GM18909 (cell line): ENCODE data around the gene MYO3A.

Experiments used
- ATAC-seq: cut with Tn5 transposase; IDR thresholded peaks from one replicate; pipeline ENCODE4 v1.9.1; 2021; ENCODE audit warnings: mild to moderate bottlenecking; ENCODE audit not compliant: unreplicated experiment, poor library complexity

MYO3A gene, protein sequence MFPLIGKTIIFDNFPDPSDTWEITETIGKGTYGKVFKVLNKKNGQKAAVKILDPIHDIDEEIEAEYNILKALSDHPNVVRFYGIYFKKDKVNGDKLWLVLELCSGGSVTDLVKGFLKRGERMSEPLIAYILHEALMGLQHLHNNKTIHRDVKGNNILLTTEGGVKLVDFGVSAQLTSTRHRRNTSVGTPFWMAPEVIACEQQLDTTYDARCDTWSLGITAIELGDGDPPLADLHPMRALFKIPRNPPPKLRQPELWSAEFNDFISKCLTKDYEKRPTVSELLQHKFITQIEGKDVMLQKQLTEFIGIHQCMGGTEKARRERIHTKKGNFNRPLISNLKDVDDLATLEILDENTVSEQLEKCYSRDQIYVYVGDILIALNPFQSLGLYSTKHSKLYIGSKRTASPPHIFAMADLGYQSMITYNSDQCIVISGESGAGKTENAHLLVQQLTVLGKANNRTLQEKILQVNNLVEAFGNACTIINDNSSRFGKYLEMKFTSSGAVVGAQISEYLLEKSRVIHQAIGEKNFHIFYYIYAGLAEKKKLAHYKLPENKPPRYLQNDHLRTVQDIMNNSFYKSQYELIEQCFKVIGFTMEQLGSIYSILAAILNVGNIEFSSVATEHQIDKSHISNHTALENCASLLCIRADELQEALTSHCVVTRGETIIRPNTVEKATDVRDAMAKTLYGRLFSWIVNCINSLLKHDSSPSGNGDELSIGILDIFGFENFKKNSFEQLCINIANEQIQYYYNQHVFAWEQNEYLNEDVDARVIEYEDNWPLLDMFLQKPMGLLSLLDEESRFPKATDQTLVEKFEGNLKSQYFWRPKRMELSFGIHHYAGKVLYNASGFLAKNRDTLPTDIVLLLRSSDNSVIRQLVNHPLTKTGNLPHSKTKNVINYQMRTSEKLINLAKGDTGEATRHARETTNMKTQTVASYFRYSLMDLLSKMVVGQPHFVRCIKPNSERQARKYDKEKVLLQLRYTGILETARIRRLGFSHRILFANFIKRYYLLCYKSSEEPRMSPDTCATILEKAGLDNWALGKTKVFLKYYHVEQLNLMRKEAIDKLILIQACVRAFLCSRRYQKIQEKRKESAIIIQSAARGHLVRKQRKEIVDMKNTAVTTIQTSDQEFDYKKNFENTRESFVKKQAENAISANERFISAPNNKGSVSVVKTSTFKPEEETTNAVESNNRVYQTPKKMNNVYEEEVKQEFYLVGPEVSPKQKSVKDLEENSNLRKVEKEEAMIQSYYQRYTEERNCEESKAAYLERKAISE (N-terminal part only)

DNA sequence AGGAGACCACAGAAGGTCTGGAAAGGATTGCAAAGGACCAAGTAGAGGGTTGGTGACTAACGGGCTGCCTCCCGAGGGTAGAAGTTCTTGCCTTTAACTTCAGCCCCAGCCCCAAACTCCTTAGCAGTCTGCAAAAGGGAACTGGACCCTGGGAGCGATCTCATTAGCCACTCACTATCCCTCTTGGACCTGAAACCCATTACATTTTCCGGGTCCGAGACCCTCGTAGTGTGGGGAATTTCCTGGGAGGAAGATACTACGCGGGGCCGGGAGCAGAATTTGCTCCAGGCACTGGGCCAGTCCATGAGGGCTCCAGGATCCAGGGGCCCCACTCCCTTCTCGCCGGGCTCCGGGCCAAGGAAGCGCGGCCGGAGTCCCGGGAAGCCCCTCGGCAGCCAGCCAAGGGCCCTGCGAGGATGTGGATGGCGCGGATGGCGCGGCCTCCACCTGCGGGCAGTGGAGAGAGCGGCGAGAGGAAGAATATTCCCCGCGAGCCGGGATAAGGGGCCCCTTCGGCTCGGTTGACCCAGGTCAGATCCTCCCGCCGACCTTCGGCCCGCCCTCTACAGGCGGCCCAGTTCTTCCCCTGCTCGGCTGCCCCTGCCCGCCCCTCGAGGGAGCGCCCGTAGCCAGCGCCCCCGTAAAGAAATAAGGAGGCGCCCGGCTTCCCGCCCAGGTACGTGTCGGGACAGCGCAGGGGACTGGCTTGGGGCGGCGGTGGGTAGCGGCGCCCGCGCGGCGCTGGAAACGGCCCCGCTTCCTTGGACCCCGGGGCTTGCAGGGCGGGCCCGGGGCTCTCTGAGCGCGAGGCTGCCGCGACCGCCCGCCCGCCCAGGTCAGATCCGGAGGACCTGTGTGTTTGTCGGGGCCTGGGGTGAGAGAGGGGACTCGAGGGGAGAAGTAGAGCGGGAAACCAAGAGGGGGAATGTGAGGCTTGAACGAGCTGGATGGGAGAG lies at the start of gene MYO3A:
Gene MYO3A, plus strand, starts transcription at position 577 of the 956 bp plus-strand sequence. CDS start 17,882 bp downstream, outside the sequence.
- ATAC-seq: no peak

DNA sequence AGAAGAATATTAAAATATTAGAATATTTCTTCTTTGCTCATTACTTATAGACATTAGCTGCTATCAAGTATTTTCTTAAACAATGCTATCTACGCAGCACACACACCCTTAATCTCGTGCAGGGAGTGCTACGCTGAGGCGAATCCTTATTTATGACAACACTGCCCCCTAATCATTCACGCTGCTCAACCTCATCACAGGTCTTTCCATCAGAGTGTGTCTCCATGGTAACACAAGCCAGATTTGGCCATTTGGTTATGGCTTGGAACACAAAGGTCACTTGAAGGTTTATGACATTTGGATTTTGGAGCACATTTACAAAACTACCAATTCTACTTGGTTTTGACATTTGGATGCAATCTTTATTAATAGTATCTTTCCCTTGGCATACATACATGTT lies 45.4 kb upstream of the MYO3A start:
- no peak for ATAC-seq

DNA sequence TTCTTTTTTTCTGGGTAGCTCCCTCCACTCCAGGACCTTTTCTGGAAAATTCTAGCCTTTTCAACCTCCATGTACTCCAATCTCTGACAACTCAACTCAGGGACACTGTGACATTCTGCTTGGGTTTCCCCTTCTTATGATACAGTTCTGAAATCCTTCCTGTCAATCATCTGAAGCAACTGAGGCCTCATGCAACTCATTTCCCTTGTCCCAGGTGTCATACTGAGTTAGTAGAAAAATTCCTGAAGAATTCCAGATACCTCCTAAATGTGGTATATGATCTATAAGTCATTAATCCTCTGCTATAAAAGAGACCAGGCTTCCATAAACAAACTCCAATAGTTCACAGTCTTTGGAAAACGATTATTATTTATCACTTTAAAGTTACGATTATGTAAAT lies 43.0 kb upstream of the MYO3A start:
- ATAC-seq: no peak

DNA sequence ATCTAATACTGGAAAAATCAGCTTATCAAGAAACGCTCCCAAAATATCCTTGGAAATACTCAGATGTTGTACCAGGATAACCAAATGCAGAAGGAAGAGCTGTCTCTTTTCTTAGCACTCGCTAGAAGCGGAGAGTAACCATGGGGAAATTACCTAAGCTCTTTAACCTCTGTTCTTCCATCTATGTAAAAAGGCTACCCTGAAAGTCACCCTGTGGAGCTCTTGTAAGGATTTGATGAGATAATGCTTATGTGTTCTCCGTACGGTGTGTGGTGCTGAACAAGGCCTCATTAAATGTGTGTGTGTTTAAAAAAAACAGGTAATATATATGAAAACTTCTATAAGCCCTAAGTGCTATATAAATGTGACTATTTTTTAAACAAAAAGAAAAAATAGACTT lies 38.2 kb upstream of the MYO3A start:
- ATAC-seq: no peak

DNA sequence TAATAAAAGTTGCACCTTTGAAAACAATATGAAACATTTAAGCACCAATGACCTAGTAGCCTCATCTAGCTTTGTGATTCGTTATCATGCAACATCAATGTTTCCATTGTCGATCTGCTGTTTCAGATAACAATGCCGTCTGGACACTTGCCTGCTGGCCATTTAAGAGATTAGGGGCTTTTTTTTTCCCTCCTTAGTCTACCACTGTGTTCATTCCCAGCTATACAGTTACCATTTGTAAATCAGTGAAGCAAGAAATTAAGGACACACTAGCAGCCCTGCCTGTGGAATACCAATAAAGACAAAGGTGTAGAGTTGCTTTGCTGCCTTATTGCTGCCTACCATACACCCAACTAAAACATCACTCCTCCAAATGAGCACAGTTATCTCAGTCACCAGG lies 37.6 kb upstream of the MYO3A start:
- no peak for ATAC-seq

DNA sequence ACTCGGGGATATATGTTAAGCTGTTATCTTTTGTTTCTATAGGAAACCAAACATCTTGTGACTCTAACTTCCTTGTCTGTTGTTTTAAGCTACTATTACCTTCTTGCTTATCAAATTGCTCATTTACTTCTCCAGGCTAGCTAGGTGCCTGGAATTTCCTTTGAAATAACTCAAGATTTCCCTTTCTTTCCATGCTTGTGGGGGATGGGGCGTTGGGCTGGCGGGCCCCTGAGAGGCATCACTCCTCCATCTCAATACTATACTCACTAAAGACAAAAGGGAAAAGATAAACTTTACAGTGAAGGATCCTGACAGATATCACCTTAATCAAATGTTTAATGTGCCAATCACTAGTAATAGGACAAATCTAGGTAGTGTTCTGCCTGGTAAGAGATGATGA lies 34.7 kb upstream of the MYO3A start:
- no peak for ATAC-seq

DNA sequence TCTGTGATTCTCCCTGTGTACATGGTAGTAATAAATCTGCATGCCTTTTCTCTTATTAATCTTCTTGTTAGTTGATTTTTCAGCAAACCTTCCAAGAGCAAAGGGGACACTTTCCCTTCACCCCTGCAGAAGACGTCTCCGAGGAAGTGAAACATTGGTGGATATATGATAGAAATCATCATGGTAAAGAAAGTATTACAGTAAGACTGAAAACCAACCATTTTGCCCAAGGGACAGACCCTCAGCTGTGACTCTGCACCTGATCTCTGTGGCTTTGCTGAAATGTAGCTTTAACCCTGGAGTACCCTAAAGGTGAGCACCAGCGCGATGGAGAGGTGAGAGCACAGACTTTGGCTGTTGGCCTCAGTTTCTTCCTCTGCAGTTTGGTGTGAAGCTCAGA lies 32.8 kb upstream of the MYO3A start:
- peak; percentile 83 for ATAC-seq

DNA sequence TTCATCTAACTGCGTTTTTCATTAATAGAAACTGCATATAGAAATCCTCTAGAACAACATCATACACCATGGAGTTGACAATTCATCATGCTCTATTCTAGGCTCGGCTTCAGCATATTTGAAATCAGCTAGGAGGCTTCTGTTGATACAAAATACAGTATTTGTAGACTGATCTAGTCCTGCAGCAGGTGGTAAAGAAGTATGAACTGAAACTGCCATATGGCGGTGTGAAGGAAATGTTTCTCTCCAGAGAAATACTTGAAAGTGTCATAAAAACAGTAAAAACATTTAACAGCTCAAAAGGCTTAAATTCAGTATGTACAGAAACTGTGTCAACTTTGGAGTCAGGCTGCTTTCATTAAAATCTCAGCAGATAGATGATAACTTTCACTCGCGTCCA lies 32.0 kb upstream of the MYO3A start:
- ATAC-seq: peak; percentile 70

DNA sequence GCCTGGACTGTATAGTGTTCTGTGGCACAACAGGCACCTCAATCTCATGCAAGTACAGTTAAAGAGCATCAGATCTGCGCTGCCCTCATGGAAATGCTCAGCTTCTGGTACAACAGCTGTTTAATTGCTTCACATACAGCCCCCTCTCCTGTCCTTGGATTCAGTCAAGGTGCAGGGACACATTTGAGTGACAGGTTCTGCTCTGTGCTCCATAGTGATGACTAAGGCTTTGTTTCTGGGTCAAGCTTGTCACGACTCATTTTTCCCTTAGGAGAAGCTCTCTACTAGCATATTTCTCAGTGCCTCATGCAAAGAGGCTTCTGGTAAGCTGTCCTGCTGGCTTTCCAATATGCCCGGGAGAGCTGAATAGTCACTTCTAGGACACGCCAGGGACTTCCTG lies 26.8 kb upstream of the MYO3A start:
- ATAC-seq: no peak

DNA sequence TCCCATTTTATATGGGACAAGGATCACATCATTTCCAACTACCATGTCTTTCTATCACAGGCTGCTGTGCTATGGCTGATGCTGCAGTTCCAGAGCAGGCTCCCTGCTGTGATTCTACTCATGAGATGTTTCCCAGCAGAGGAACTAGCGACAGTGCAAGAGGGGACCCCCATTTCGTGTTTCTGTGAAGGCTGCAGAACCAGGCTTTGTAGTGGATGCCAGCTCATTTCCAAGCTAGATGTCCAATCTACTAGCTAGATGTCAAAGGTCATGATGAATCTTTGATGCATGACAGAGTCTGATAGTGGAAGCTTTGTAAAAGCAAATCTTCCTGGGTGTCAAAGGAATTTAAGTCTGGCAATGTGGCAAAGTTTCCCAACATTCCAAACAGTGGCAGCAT lies 21.2 kb upstream of the MYO3A start:
- ATAC-seq: no peak

DNA sequence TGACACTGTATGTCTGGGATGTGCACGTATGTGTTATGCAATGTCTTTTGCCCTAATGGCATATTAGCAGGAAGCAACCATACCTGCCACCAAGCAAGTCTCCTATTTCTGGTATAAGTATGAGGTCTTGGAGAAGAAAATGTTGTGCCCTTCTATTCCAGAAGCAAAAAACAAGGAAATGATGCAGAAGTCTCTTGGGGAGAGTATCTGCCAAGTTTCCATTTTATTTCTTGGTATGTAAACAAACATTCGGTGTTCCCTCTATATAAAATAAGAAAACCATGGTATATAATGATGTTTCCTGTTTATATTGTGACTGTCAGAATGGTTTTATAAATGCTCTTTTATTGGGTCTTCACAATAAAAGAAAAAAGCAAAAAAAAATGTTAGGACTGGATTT lies 19.3 kb upstream of the MYO3A start:
- ATAC-seq: no peak

DNA sequence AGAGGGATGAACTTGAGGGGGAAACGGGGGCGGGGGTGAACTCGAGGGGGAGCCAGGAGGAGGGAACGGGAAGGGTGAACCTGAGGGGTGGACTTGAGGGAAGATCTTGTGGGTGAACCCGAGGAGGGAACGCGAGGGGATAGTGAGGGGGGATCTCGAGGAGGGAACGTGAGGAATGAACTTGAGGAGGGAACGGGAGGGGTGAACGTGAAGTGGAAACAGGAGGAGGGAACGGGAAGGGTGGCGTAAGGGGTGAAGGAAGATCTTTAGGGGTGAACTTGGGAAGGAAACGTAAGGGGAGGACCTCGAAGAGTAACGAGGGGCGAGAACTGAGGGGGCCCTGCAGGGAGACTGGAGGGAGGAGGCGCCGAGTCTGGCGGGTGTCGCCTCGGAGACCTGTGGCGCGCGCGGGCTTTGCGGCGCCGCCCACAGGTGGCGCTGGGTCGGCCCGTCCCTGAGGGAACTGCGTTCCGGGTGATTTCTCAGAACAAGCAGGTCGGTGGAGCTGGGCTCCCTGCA lies 651 bp downstream of the MYO3A start:
- ATAC-seq: peak; percentile 83

DNA sequence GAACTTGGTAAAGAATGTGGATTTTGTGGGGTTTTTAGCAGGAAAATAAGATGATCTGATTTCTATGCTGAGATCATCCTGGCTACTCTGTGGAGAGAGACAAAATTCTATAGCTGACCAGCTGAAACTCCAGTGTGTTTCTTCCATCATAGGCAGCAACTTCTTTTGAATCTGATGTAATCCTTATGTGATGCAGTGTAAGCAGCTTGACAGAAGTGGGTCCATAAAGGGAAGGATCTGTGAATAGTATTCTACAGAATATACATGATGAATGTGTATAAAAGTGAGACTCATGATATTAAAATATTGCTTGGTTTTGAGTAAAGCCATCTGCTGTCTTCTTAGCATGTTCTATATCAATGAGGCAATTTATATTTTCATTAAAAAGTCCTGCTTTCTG lies 4.4 kb downstream of the MYO3A start:
- ATAC-seq: no peak

DNA sequence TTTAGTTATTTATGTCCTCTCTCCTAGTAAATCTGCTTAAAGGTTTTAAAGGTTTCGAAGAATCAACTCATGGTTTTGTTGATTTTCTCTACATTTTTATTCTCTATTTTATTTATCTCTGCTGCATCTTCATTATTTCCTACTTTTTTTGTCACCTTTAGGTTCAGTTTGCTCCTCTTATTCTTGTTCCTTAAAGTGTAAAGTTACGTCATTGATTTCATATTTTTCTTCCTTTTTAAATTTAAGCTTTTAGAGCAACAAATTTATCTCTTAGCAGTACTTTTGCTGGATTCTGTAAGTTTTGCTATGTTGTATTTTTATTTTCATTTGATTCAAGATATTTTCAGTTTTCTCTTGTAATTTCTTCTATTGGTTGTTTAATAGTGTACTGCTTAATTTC lies 10.7 kb downstream of the MYO3A start:
- no peak for ATAC-seq

DNA sequence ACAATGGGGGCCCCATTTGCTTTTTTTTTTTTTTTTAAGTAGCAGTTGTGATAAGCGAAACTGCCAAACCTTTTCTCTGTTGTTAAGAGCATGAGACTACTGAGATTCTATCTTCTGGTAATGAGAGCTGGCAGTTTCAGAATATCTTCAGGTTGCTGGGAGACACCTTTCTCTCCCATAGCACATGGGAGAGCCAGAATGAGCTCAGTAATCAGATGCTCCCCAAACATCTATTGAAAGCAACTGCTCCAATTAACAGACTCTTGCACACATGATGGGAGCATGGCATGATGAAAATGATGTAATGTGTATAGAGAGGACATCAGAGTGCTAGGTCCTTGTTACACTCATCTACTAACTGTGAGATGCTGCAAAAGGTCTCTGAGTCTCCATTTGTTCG lies 18.8 kb downstream of the MYO3A start:
- no peak for ATAC-seq

DNA sequence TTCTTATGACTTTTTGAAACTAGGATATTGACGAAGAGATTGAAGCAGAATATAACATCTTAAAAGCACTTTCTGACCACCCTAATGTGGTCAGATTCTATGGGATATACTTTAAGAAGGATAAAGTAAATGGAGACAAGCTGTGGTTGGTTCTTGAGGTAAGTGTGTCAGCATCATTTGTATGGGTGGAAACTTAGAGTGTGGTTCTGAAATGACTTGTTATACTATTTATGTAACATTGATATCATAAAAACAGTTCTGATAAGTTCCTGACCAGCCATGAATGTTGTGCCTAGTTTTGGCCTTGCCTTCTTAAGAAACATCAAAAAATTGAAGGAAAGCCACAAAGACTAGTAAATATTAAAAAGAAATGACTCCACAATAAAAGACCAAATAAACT lies 20.8 kb downstream of the MYO3A start:
- ATAC-seq: no peak

DNA sequence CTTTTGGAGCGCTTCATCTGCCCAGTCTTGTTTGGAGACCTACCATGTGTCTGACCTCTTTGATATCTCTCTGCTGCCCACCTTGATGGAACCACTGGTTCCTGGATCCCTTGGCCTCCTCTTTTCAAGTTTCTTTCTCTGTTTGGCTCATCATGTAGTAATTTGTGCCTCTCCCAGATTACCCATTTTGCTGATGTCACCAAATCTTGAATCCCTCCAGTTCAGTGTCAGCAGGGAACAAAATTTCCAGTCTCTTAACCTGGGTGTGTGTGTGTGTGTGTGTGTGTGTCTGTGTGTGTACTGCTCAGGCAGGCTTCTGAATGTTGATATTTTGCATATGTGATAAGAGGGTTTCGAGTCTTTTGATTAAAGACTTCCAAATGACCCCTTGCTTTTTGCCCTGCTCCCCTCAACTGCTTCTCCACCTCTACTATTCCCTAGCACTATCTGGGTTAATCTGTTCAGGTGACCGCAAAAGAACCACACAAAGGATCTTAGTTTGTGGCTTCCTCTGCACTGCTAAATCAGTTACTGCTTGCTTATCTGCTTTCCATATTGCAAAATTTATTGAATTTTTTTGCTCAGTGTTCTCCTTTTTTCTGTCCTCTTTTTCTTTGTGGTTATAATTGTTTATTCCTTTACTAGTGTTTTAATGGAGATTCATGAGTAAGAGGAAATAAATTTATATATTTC lies 25.7 kb downstream of the MYO3A start:
- ATAC-seq: no peak

DNA sequence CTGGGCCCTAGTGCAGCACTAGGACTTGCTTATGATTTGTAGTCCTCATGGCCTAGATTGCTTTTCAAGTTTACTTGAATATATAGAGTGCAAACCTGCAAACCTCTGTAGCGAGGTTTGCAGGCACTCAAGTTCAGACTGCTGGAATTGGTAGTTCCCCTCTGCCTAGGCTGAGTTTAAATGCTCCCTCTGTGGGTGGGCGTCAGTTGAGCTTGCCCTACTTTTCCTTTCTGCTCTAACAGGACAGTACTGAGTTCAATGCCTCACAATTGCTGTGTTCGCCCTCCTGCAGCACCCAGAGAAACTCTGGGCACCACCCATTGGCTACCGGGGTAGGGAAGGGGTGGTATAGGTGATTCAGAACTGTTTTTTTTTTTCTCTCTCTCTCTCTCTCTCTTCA lies 31.6 kb downstream of the MYO3A start:
- ATAC-seq: no peak

DNA sequence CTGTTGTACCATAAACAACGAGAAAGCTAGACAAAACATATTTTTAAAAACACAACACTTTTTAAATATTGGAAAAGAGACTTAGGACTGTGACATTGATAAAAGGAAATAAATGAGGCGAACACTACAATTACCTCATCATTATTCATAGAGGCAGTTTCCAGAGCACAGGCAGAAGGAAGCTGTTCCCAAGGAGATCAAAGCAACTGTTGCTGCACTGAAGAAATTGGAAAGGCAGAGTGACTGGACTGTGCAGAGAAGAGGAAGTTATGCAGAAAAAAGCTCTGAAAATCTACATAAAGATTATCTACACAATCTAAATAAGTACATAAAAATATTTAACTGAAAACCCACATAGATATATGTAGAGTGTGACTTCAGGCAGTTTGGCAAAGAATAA lies 32.8 kb downstream of the MYO3A start:
- ATAC-seq: no peak
